H9 (cell line): ENCODE measurements around the gene MYO1D. TPM values are rescaled to one million over a fixed set of nuclear protein-coding genes. Genes with fewer than 3 reads are reported as not detected.
A peak's percentile ranks its signal among the peaks of the same experiment; 100 is the strongest.

ENCODE experiments used
- DNase-seq: peaks from one replicate; pipeline ENCODE4 v3.0.0-alpha.2; 2017
- H2AFZ ChIP-seq: one replicate; pipeline ENCODE4 v1.6.1; 2013; ENCODE audit warnings: mild to moderate bottlenecking, low read length, control low read depth, moderate library complexity
- H2AK5ac ChIP-seq: 2 replicates; pipeline ENCODE4 v1.6.1; 2013; ENCODE audit warnings: low read length, control low read depth, mixed read lengths; ENCODE audit not compliant: insufficient read length
- H2BK120ac ChIP-seq: one replicate; pipeline ENCODE4 v1.6.1; 2013; ENCODE audit warnings: low read depth, mild to moderate bottlenecking, low read length, control low read depth, inconsistent platforms; ENCODE audit not compliant: poor library complexity, severe bottlenecking
- H2BK12ac ChIP-seq: 2 replicates; pipeline ENCODE4 v1.6.1; 2013; ENCODE audit warnings: low read length, control low read depth, mixed read lengths, low read depth; ENCODE audit not compliant: insufficient read length
- H2BK15ac ChIP-seq: 2 replicates; pipeline ENCODE4 v1.6.1; 2013; ENCODE audit warnings: low read depth, low read length, control low read depth
- H2BK20ac ChIP-seq: one replicate; pipeline ENCODE4 v1.6.1; 2013; ENCODE audit warnings: low read depth, mild to moderate bottlenecking, low read length, control low read depth, inconsistent platforms; ENCODE audit not compliant: poor library complexity, severe bottlenecking
- H2BK5ac ChIP-seq: 2 replicates; pipeline ENCODE4 v1.6.1; 2013; ENCODE audit warnings: low read length, control low read depth, mixed read lengths; ENCODE audit not compliant: insufficient read length
- H3K14ac ChIP-seq: 2 replicates; pipeline ENCODE4 v1.6.1; 2013; ENCODE audit warnings: low read length, control low read depth; ENCODE audit not compliant: insufficient read depth
- H3K18ac ChIP-seq: 2 replicates; pipeline ENCODE4 v1.6.1; 2013; ENCODE audit warnings: low read depth, mild to moderate bottlenecking, mixed read lengths, low read length, control low read depth; ENCODE audit not compliant: insufficient read length
- H3K23ac ChIP-seq: 2 replicates; pipeline ENCODE4 v1.6.1; 2013; ENCODE audit warnings: low read length, control low read depth, mixed read lengths, low read depth; ENCODE audit not compliant: insufficient read length
- H3K23me2 ChIP-seq: 2 replicates; pipeline ENCODE4 v1.6.1; 2013; ENCODE audit warnings: low read depth, mild to moderate bottlenecking, mixed read lengths, low read length, control low read depth; ENCODE audit not compliant: insufficient read length, poor library complexity, severe bottlenecking
- H3K27ac ChIP-seq: 2 replicates; pipeline ENCODE4 v1.5.1; 2013; ENCODE audit warnings: low read length, control low read depth, mixed read lengths, low read depth; ENCODE audit not compliant: insufficient read length
- H3K27me3 ChIP-seq: 2 replicates; pipeline ENCODE4 v1.6.1; 2013; ENCODE audit warnings: low read length, control low read depth, inconsistent platforms; ENCODE audit not compliant: insufficient read depth
- H3K4ac ChIP-seq: 2 replicates; pipeline ENCODE4 v1.6.1; 2013; ENCODE audit warnings: low read depth, mild to moderate bottlenecking, control low read depth, inconsistent platforms, low read length, moderate library complexity
- H3K4me1 ChIP-seq: 2 replicates; pipeline ENCODE4 v1.6.1; 2013; ENCODE audit warnings: low read length, control low read depth, inconsistent platforms; ENCODE audit not compliant: insufficient read depth
- H3K4me2 ChIP-seq: 2 replicates; pipeline ENCODE4 v1.6.1; 2013; ENCODE audit warnings: low read length, control low read depth, mixed read lengths; ENCODE audit not compliant: insufficient read length, insufficient read depth
- H3K56ac ChIP-seq: 2 replicates; pipeline ENCODE4 v1.6.1; 2013; ENCODE audit warnings: low read depth, mild to moderate bottlenecking, mixed read lengths, low read length, control low read depth; ENCODE audit not compliant: insufficient read length
- H3K79me1 ChIP-seq: 2 replicates; pipeline ENCODE4 v1.6.1; 2013; ENCODE audit warnings: low read depth, mild to moderate bottlenecking, moderate library complexity, low read length, control low read depth, inconsistent platforms; ENCODE audit not compliant: insufficient read depth, poor library complexity, severe bottlenecking
- H3K79me2 ChIP-seq: 2 replicates; pipeline ENCODE4 v1.6.1; 2013; ENCODE audit warnings: low read length, control low read depth, inconsistent platforms; ENCODE audit not compliant: insufficient read depth
- H3K9ac ChIP-seq: 2 replicates; pipeline ENCODE4 v1.6.1; 2013; ENCODE audit warnings: low read length, control low read depth, mixed read lengths; ENCODE audit not compliant: insufficient read length; ENCODE audit errors: extremely low read depth
- H3K9me3 ChIP-seq: one replicate; pipeline ENCODE4 v1.6.1; 2013; ENCODE audit warnings: low read depth, low read length, inconsistent platforms; ENCODE audit not compliant: control insufficient read depth
- H3T11ph ChIP-seq: one replicate; pipeline ENCODE4 v1.6.1; 2013; ENCODE audit warnings: mild to moderate bottlenecking, low read length, control low read depth, inconsistent platforms
- H4K20me1 ChIP-seq: one replicate; pipeline ENCODE4 v1.6.1; 2013; ENCODE audit not compliant: control insufficient read depth, insufficient read length, insufficient read depth
- H4K5ac ChIP-seq: 2 replicates; pipeline ENCODE4 v1.6.1; 2013; ENCODE audit warnings: low read depth, mild to moderate bottlenecking, mixed read lengths, low read length, control low read depth; ENCODE audit not compliant: insufficient read length
- H4K8ac ChIP-seq: replicated peaks from 2 replicates; pipeline ENCODE4 v1.6.1; 2013; ENCODE audit warnings: low read length, control low read depth, mixed read lengths, low read depth; ENCODE audit not compliant: insufficient read length
- H4K91ac ChIP-seq: 2 replicates; pipeline ENCODE4 v1.6.1; 2013; ENCODE audit warnings: low read depth, mild to moderate bottlenecking, moderate library complexity, mixed read lengths, low read length, control low read depth; ENCODE audit not compliant: insufficient read length
- H3K27ac Mint-ChIP-seq, 3 experiments: 2 replicates in 2 of 3; 3 replicates in 1 of 3; pipeline ENCODE4 v1.8.0; 2020 to 2021; ENCODE audit warnings: mixed read lengths in 3 of 3, mild to moderate bottlenecking in 1 of 3, moderate library complexity in 1 of 3
- H3K27me3 Mint-ChIP-seq: 2 replicates; pipeline ENCODE4 v1.8.0; 2021; ENCODE audit warnings: low read depth, mild to moderate bottlenecking, moderate library complexity, mixed read lengths
- H3K36me3 Mint-ChIP-seq, 3 experiments: 2 replicates in 2 of 3; 3 replicates in 1 of 3; pipeline ENCODE4 v1.8.0; 2020 to 2021; ENCODE audit warnings: low read depth in 3 of 3, mixed read lengths in 3 of 3; ENCODE audit not compliant: insufficient read depth in 1 of 3
- H3K4me1 Mint-ChIP-seq, 2 experiments: 2 replicates each; pipeline ENCODE4 v1.8.0; 2020; ENCODE audit warnings: mixed read lengths in 2 of 2
- H3K4me3 Mint-ChIP-seq, 2 experiments: 2 replicates in 1 of 2; 3 replicates in 1 of 2; pipeline ENCODE4 v1.8.0; 2020 to 2021; ENCODE audit warnings: mild to moderate bottlenecking in 2 of 2, mixed read lengths in 2 of 2, moderate library complexity in 1 of 2
- H3K9me3 Mint-ChIP-seq, 2 experiments: 2 replicates in 1 of 2; 3 replicates in 1 of 2; pipeline ENCODE4 v1.8.0; 2020; ENCODE audit warnings: mild to moderate bottlenecking in 2 of 2, mixed read lengths in 2 of 2, moderate library complexity in 1 of 2
- CTCF ChIP-seq: fragments of 200-600 bp; sonication (generic); conservative IDR thresholded peaks from 3 replicates; pipeline ENCODE4 v1.8.0; 2021; ENCODE audit warnings: antibody characterized with exemption, mild to moderate bottlenecking
- WGBS: extraction: QIAGEN DNeasy Blood & Tissue Kit; methylation state at CpG from one replicate; pipeline ENCODE4 v1.1.7; 2013; ENCODE audit warnings: missing lambda C conversion rate, low lambda C conversion rate, mixed read lengths; ENCODE audit not compliant: insufficient read length; ENCODE audit errors: extremely low coverage; 5-methylcytosine and 5-hydroxymethylcytosine counted together
- total RNA-seq: library from RNA; stranded (reverse); gene quantifications from 2 replicates; pipeline ENCODE4 v1.2.1, GENCODE V29; 2021

Gene MYO1D
- total RNA-seq, 1 experiment from 2014 or later: 19.0 TPM

DNA sequence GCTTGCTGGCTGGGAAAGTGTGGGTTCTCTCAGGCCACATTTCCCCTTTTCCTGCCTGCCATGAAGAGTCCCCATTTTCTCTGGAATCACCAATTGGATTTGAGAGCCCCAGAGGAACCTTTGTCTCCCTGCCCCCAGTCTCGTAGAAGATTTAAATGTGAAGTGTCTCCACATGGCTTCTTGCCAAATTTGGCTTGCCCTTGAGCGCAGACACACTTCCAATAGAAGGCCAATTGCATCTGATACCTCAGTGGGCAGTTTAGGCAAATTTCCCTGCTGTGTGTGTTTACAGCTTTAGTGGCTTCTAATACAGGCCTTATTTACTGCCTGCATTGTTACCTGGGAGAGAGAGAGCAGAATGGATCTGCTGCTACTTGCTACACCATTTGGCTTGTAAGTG lies 360.5 kb downstream of the MYO1D start:
- no peak overlapping the region for H2BK15ac ChIP-seq
- H3K56ac ChIP-seq: no peak overlapping the region
- H4K8ac ChIP-seq: no peak overlapping the region
- H3K4me2 ChIP-seq: no peak overlapping the region
- H2BK12ac ChIP-seq: no peak overlapping the region
- peaks cover 16% of the 10 kb centered on the region; the same call in 1 of the 2 replicates for H3K4me1 ChIP-seq
- no CpG with 5 or more reads among the region's 2 CpGs for WGBS
- Mint-ChIP-seq H3K36me3 (no peaks in the 10 kb centered on the region), H3K9me3 (no peaks in the 10 kb centered on the region), H3K27ac (peak overlapping the region in 2 of 3 experiments; percentile 46 to 82; a peak in 3 of 7 replicates), H3K4me1 (peaks cover 61 to 63% of the 10 kb centered on the region in 2 experiments), H3K4me3 (no peak overlapping the region), H3K27me3 (peaks cover 10% of the 10 kb centered on the region)
- H2AK5ac ChIP-seq: no peak overlapping the region
- no peak overlapping the region for H3K9ac ChIP-seq
- no peak overlapping the region for H2BK5ac ChIP-seq
- no peak overlapping the region for H3K14ac ChIP-seq
- H2BK20ac ChIP-seq: no peak overlapping the region
- H4K20me1 ChIP-seq: no peaks in the 10 kb centered on the region
- H3K9me3 ChIP-seq: no peaks in the 10 kb centered on the region
- no peak overlapping the region for H4K91ac ChIP-seq
- no peak for TF ChIP-seq CTCF
- no peak overlapping the region for H2AFZ ChIP-seq
- H3K79me2 ChIP-seq: no peaks in the 10 kb centered on the region
- no peak overlapping the region for H3K27ac ChIP-seq
- H3K27me3 ChIP-seq: no peaks in the 10 kb centered on the region
- no peaks in the 10 kb centered on the region for H3K79me1 ChIP-seq
- no peak overlapping the region for H3K4ac ChIP-seq
- H4K5ac ChIP-seq: no peak overlapping the region
- peaks cover 5% of the 10 kb centered on the region for H3K23me2 ChIP-seq
- no peak overlapping the region for H3T11ph ChIP-seq
- DNase-seq: no peak
- H3K23ac ChIP-seq: no peak overlapping the region
- H3K18ac ChIP-seq: no peak overlapping the region
- no peak overlapping the region for H2BK120ac ChIP-seq
